MCF 10A (cell line): ENCODE results near the gene CXCL8. TPM values are rescaled to one million over a fixed set of nuclear protein-coding genes. Genes with fewer than 3 reads are reported as not detected.
"Not testable (repeated sequence)": the region's sequence is repeated elsewhere in the genome, so short reads cannot be mapped to it uniquely, and the experiment has no call there.

Experiments
- BruUV-seq: library from RNA; stranded (reverse); fragments of 400-500 nt; replicated peaks from 2 replicates; lab custom pipeline; 2021; lab: Mats Ljungman, UMichigan
- CTCF ChIA-PET: fragments of 300-600 bp; sonication (Branson Sonifier 250); formaldehyde crosslinking; extraction: SDS; loops from one replicate; lab custom pipeline; 2021; ENCODE audit warnings: antibody characterized with exemption, inconsistent platforms; lab: Yijun Ruan, JAX
- POLR2A ChIA-PET: fragments of 300-600, 350-650 bp; sonication (Branson Sonifier 250); formaldehyde crosslinking; extraction: SDS; loops from one replicate; lab custom pipeline; 2020; ENCODE audit warnings: antibody characterized with exemption, inconsistent platforms; lab: Yijun Ruan, JAX
- DNase-seq: peaks from one replicate; pipeline ENCODE4 v3.0.0-alpha.2; 2018; ENCODE audit not compliant: unreplicated experiment
- H3K27ac Mint-ChIP-seq: one replicate; pipeline ENCODE4 v1.8.0; 2022; ENCODE audit warnings: mild to moderate bottlenecking, low read depth, mixed read lengths; ENCODE audit not compliant: unreplicated experiment
- H3K27me3 Mint-ChIP-seq: one replicate; pipeline ENCODE4 v1.8.0; 2022; ENCODE audit warnings: mixed read lengths; ENCODE audit not compliant: insufficient read depth, unreplicated experiment
- H3K36me3 Mint-ChIP-seq: one replicate; pipeline ENCODE4 v1.8.0; 2022; ENCODE audit warnings: mild to moderate bottlenecking, moderate library complexity, mixed read lengths; ENCODE audit not compliant: insufficient read depth, unreplicated experiment
- H3K4me1 Mint-ChIP-seq: one replicate; pipeline ENCODE4 v1.8.0; 2022; ENCODE audit warnings: mixed read lengths; ENCODE audit not compliant: insufficient read depth, unreplicated experiment
- H3K4me3 Mint-ChIP-seq: one replicate; pipeline ENCODE4 v1.8.0; 2022; ENCODE audit warnings: mild to moderate bottlenecking, moderate library complexity, mixed read lengths; ENCODE audit not compliant: unreplicated experiment
- H3K9me3 Mint-ChIP-seq: one replicate; pipeline ENCODE4 v1.8.0; 2022; ENCODE audit warnings: mixed read lengths; ENCODE audit not compliant: unreplicated experiment
- CTCF ChIP-seq: fragments of 200-600 bp; IDR thresholded peaks from one replicate; pipeline ENCODE4 v1.8.0; 2022; ENCODE audit warnings: antibody characterized with exemption, mild to moderate bottlenecking; ENCODE audit not compliant: unreplicated experiment
- intact Hi-C: fragments of 100-400 bp; cut with micrococcal nuclease; formaldehyde crosslinking; loops from 2 replicates; pipeline ENCODE4 v1.14.1; 2022
- total RNA-seq: library from RNA; stranded (reverse); gene quantifications from 2 replicates; pipeline ENCODE4 v1.2.3, GENCODE V29; 2022

CXCL8 gene
- total RNA-seq, 1 experiment from 2014 or later: 36.2 TPM

GRCh38 chr4:73765296-73765695, 24.9 kb downstream of the CXCL8 start:
- intact Hi-C loops: no loop called here
- BruUV-seq: no TSS peak
- no peak for TF ChIP-seq CTCF
- DNase-seq: no peak
- ChIA-PET POLR2A (interaction anchor here (0.6 kb wide), 1 partner anchor 199 kb away, joined by 3 read pairs; no protein-coding TSS in a partner anchor), CTCF (no interaction called here)
- H3K36me3 Mint-ChIP-seq: peaks cover 8% of the 10 kb centered on the region
- no peaks in the 10 kb centered on the region for H3K4me1 Mint-ChIP-seq
- no peaks in the 10 kb centered on the region for H3K27me3 Mint-ChIP-seq
- no peaks in the 10 kb centered on the region for H3K9me3 Mint-ChIP-seq
- H3K4me3 Mint-ChIP-seq: no peak overlapping the region
- no peak overlapping the region for H3K27ac Mint-ChIP-seq

- DNase-seq: no peak
- Mint-ChIP-seq H3K27ac (no peak overlapping the region), H3K9me3 (no peaks in the 10 kb centered on the region), H3K27me3 (no peaks in the 10 kb centered on the region), H3K36me3 (peaks cover 10% of the 10 kb centered on the region), H3K4me3 (no peak overlapping the region), H3K4me1 (no peaks in the 10 kb centered on the region)
- intact Hi-C loops: no loop called here
- TF ChIP-seq CTCF: no peak
- ChIA-PET CTCF (interaction anchor here (0.8 to 1.0 kb wide), 2 partner anchors 41 to 237 kb away, joined by 4 read pairs; no protein-coding TSS in a partner anchor), POLR2A (no interaction called here)
- BruUV-seq: no TSS peak
These were observed 30.5 kb downstream of the CXCL8 start for GRCh38 chr4:73770917-73771316.

- BruUV-seq: no TSS peak
- H3K4me3 Mint-ChIP-seq: no peak overlapping the region
- intact Hi-C loops: no loop called here
- no peak for TF ChIP-seq CTCF
- H3K27me3 Mint-ChIP-seq: no peaks in the 10 kb centered on the region
- ChIA-PET POLR2A (no interaction called here), CTCF (no interaction called here)
- peaks cover 5% of the 10 kb centered on the region for H3K36me3 Mint-ChIP-seq
- no peak overlapping the region for H3K27ac Mint-ChIP-seq
- DNase-seq: no peak
- no peaks in the 10 kb centered on the region for H3K9me3 Mint-ChIP-seq
- no peaks in the 10 kb centered on the region for H3K4me1 Mint-ChIP-seq
These were observed 32.0 kb downstream of the CXCL8 start for GRCh38 chr4:73772363-73772762.

- BruUV-seq, H3K4me1 Mint-ChIP-seq, H3K27me3 Mint-ChIP-seq, intact Hi-C loops, H3K36me3 Mint-ChIP-seq, H3K9me3 Mint-ChIP-seq, CTCF ChIA-PET, POLR2A ChIA-PET, H3K27ac Mint-ChIP-seq, H3K4me3 Mint-ChIP-seq, DNase-seq: not testable (repeated sequence)
These were observed 34.0 kb downstream of the CXCL8 start for GRCh38 chr4:73774406-73774805.
